ENCODE data around the gene ANKRD2.

- TF ChIP-seq POLR2A (IDR thresholded peaks at IDR 0.05; ENCODE audit: low read depth, low read length) (no peak), POLR2AphosphoS5 (IDR thresholded peaks at IDR 0.05; ENCODE audit: low read depth, low read length) (no peak), TAF1 (IDR thresholded peaks at IDR 0.05; ENCODE audit: borderline replicate concordance, low read depth, low read length) (no peak)
Measured at GRCh38 chr10:97538839-97539238, 33.7 kb upstream of the ANKRD2 start.

Measured in GM12892 (cell line).